H9 (cell line): ENCODE results near the gene CCNT1. TPM values are rescaled to one million over a fixed set of nuclear protein-coding genes. Genes with fewer than 3 reads are reported as not detected.
A peak's percentile ranks its signal among the peaks of the same experiment; 100 is the strongest.
"Not testable (repeated sequence)": the region's sequence is repeated elsewhere in the genome, so short reads cannot be mapped to it uniquely, and the experiment has no call there.

Experiments
- DNase-seq: peaks from one replicate; pipeline ENCODE4 v3.0.0-alpha.2; 2017
- H2AFZ ChIP-seq: one replicate; pipeline ENCODE4 v1.6.1; 2013; ENCODE audit warnings: mild to moderate bottlenecking, low read length, control low read depth, moderate library complexity
- H2AK5ac ChIP-seq: 2 replicates; pipeline ENCODE4 v1.6.1; 2013; ENCODE audit warnings: low read length, control low read depth, mixed read lengths; ENCODE audit not compliant: insufficient read length
- H2BK120ac ChIP-seq: one replicate; pipeline ENCODE4 v1.6.1; 2013; ENCODE audit warnings: low read depth, mild to moderate bottlenecking, low read length, control low read depth, inconsistent platforms; ENCODE audit not compliant: poor library complexity, severe bottlenecking
- H2BK12ac ChIP-seq: 2 replicates; pipeline ENCODE4 v1.6.1; 2013; ENCODE audit warnings: low read length, control low read depth, mixed read lengths, low read depth; ENCODE audit not compliant: insufficient read length
- H2BK15ac ChIP-seq: 2 replicates; pipeline ENCODE4 v1.6.1; 2013; ENCODE audit warnings: low read depth, low read length, control low read depth
- H2BK20ac ChIP-seq: one replicate; pipeline ENCODE4 v1.6.1; 2013; ENCODE audit warnings: low read depth, mild to moderate bottlenecking, low read length, control low read depth, inconsistent platforms; ENCODE audit not compliant: poor library complexity, severe bottlenecking
- H2BK5ac ChIP-seq: 2 replicates; pipeline ENCODE4 v1.6.1; 2013; ENCODE audit warnings: low read length, control low read depth, mixed read lengths; ENCODE audit not compliant: insufficient read length
- H3K14ac ChIP-seq: 2 replicates; pipeline ENCODE4 v1.6.1; 2013; ENCODE audit warnings: low read length, control low read depth; ENCODE audit not compliant: insufficient read depth
- H3K18ac ChIP-seq: 2 replicates; pipeline ENCODE4 v1.6.1; 2013; ENCODE audit warnings: low read depth, mild to moderate bottlenecking, mixed read lengths, low read length, control low read depth; ENCODE audit not compliant: insufficient read length
- H3K23ac ChIP-seq: 2 replicates; pipeline ENCODE4 v1.6.1; 2013; ENCODE audit warnings: low read length, control low read depth, mixed read lengths, low read depth; ENCODE audit not compliant: insufficient read length
- H3K23me2 ChIP-seq: 2 replicates; pipeline ENCODE4 v1.6.1; 2013; ENCODE audit warnings: low read depth, mild to moderate bottlenecking, mixed read lengths, low read length, control low read depth; ENCODE audit not compliant: insufficient read length, poor library complexity, severe bottlenecking
- H3K27ac ChIP-seq: 2 replicates; pipeline ENCODE4 v1.5.1; 2013; ENCODE audit warnings: low read length, control low read depth, mixed read lengths, low read depth; ENCODE audit not compliant: insufficient read length
- H3K27me3 ChIP-seq: 2 replicates; pipeline ENCODE4 v1.6.1; 2013; ENCODE audit warnings: low read length, control low read depth, inconsistent platforms; ENCODE audit not compliant: insufficient read depth
- H3K4ac ChIP-seq: 2 replicates; pipeline ENCODE4 v1.6.1; 2013; ENCODE audit warnings: low read depth, mild to moderate bottlenecking, control low read depth, inconsistent platforms, low read length, moderate library complexity
- H3K4me1 ChIP-seq: 2 replicates; pipeline ENCODE4 v1.6.1; 2013; ENCODE audit warnings: low read length, control low read depth, inconsistent platforms; ENCODE audit not compliant: insufficient read depth
- H3K4me2 ChIP-seq: 2 replicates; pipeline ENCODE4 v1.6.1; 2013; ENCODE audit warnings: low read length, control low read depth, mixed read lengths; ENCODE audit not compliant: insufficient read length, insufficient read depth
- H3K56ac ChIP-seq: 2 replicates; pipeline ENCODE4 v1.6.1; 2013; ENCODE audit warnings: low read depth, mild to moderate bottlenecking, mixed read lengths, low read length, control low read depth; ENCODE audit not compliant: insufficient read length
- H3K79me1 ChIP-seq: 2 replicates; pipeline ENCODE4 v1.6.1; 2013; ENCODE audit warnings: low read depth, mild to moderate bottlenecking, moderate library complexity, low read length, control low read depth, inconsistent platforms; ENCODE audit not compliant: insufficient read depth, poor library complexity, severe bottlenecking
- H3K79me2 ChIP-seq: 2 replicates; pipeline ENCODE4 v1.6.1; 2013; ENCODE audit warnings: low read length, control low read depth, inconsistent platforms; ENCODE audit not compliant: insufficient read depth
- H3K9ac ChIP-seq: 2 replicates; pipeline ENCODE4 v1.6.1; 2013; ENCODE audit warnings: low read length, control low read depth, mixed read lengths; ENCODE audit not compliant: insufficient read length; ENCODE audit errors: extremely low read depth
- H3K9me3 ChIP-seq: one replicate; pipeline ENCODE4 v1.6.1; 2013; ENCODE audit warnings: low read depth, low read length, inconsistent platforms; ENCODE audit not compliant: control insufficient read depth
- H3T11ph ChIP-seq: one replicate; pipeline ENCODE4 v1.6.1; 2013; ENCODE audit warnings: mild to moderate bottlenecking, low read length, control low read depth, inconsistent platforms
- H4K20me1 ChIP-seq: one replicate; pipeline ENCODE4 v1.6.1; 2013; ENCODE audit not compliant: control insufficient read depth, insufficient read length, insufficient read depth
- H4K5ac ChIP-seq: 2 replicates; pipeline ENCODE4 v1.6.1; 2013; ENCODE audit warnings: low read depth, mild to moderate bottlenecking, mixed read lengths, low read length, control low read depth; ENCODE audit not compliant: insufficient read length
- H4K8ac ChIP-seq: replicated peaks from 2 replicates; pipeline ENCODE4 v1.6.1; 2013; ENCODE audit warnings: low read length, control low read depth, mixed read lengths, low read depth; ENCODE audit not compliant: insufficient read length
- H4K91ac ChIP-seq: 2 replicates; pipeline ENCODE4 v1.6.1; 2013; ENCODE audit warnings: low read depth, mild to moderate bottlenecking, moderate library complexity, mixed read lengths, low read length, control low read depth; ENCODE audit not compliant: insufficient read length
- H3K27ac Mint-ChIP-seq, 3 experiments: 2 replicates in 2 of 3; 3 replicates in 1 of 3; pipeline ENCODE4 v1.8.0; 2020 to 2021; ENCODE audit warnings: mixed read lengths in 3 of 3, mild to moderate bottlenecking in 1 of 3, moderate library complexity in 1 of 3
- H3K27me3 Mint-ChIP-seq: 2 replicates; pipeline ENCODE4 v1.8.0; 2021; ENCODE audit warnings: low read depth, mild to moderate bottlenecking, moderate library complexity, mixed read lengths
- H3K36me3 Mint-ChIP-seq, 3 experiments: 2 replicates in 2 of 3; 3 replicates in 1 of 3; pipeline ENCODE4 v1.8.0; 2020 to 2021; ENCODE audit warnings: low read depth in 3 of 3, mixed read lengths in 3 of 3; ENCODE audit not compliant: insufficient read depth in 1 of 3
- H3K4me1 Mint-ChIP-seq, 2 experiments: 2 replicates each; pipeline ENCODE4 v1.8.0; 2020; ENCODE audit warnings: mixed read lengths in 2 of 2
- H3K4me3 Mint-ChIP-seq, 2 experiments: 2 replicates in 1 of 2; 3 replicates in 1 of 2; pipeline ENCODE4 v1.8.0; 2020 to 2021; ENCODE audit warnings: mild to moderate bottlenecking in 2 of 2, mixed read lengths in 2 of 2, moderate library complexity in 1 of 2
- H3K9me3 Mint-ChIP-seq, 2 experiments: 2 replicates in 1 of 2; 3 replicates in 1 of 2; pipeline ENCODE4 v1.8.0; 2020; ENCODE audit warnings: mild to moderate bottlenecking in 2 of 2, mixed read lengths in 2 of 2, moderate library complexity in 1 of 2
- WGBS: extraction: QIAGEN DNeasy Blood & Tissue Kit; methylation state at CpG from one replicate; pipeline ENCODE4 v1.1.7; 2013; ENCODE audit warnings: missing lambda C conversion rate, low lambda C conversion rate, mixed read lengths; ENCODE audit not compliant: insufficient read length; ENCODE audit errors: extremely low coverage; 5-methylcytosine and 5-hydroxymethylcytosine counted together
- total RNA-seq: library from RNA; stranded (reverse); gene quantifications from 2 replicates; pipeline ENCODE4 v1.2.1, GENCODE V29; 2021
- TF ChIP-seq, protein P1 (sequence below): fragments of 200-600 bp; sonication (generic); conservative IDR thresholded peaks from 3 replicates; pipeline ENCODE4 v1.8.0; 2021; ENCODE audit warnings: antibody characterized with exemption, mild to moderate bottlenecking

The CCNT1 gene
- total RNA-seq, 1 experiment from 2014 or later, result 53.1 TPM

DNA sequence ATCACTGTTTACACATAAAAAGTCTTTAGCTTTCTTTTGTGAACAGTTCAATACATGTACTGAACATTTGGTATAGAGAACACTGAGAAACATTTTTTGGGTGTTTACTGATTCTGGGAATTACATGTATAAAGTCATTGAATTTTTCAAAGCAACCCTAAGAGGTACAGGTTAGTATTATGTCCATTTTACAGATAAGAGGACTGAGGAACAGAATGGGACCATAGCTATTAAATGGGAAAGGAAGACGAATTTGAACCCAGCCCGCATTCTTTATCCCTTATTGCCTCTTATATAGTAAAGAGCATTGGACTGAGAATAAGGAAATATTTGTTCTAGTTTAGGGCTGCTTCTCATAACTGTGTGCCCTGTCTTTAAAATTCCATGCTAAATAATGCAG, 33.6 kb downstream of the CCNT1 start:
- WGBS, result no CpG with 5 or more reads among the region's 2 CpGs
- H3K9me3 Mint-ChIP-seq, result no peaks in the 10 kb centered on the region
- no peak overlapping the region for H3K14ac ChIP-seq

DNA sequence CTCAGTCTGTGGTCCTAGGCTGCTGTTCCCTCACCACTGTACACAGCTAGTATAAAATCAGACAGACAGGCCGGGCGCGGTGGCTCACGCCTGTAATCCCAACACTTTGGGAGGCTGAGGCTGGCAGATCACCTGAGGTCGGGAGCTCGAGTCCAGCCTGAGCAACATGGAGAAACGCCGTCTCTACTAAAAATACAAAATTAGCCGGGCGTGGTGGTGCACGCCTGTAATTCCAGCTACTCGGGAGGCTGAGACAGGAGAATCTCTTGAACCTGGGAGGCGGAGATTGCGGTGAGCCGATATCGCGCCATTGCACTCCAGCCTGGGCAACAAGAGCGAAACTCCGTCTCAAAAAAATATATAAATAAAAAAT, 34.0 kb downstream of the CCNT1 start:
- not testable (repeated sequence) for H3K23me2 ChIP-seq, H4K20me1 ChIP-seq, H2BK15ac ChIP-seq, H2BK20ac ChIP-seq, H3K27me3 Mint-ChIP-seq, H4K91ac ChIP-seq, H4K5ac ChIP-seq, DNase-seq, H2BK120ac ChIP-seq, H3K9me3 ChIP-seq, H3K23ac ChIP-seq, H2AK5ac ChIP-seq, H3K27ac ChIP-seq, H2BK12ac ChIP-seq, H3T11ph ChIP-seq, H3K27me3 ChIP-seq, H4K8ac ChIP-seq, H3K14ac ChIP-seq, H3K4me1 ChIP-seq, H2BK5ac ChIP-seq, H3K9me3 Mint-ChIP-seq, H3K18ac ChIP-seq, H3K56ac ChIP-seq, H3K4ac ChIP-seq, H2AFZ ChIP-seq
- WGBS, result no CpG with 5 or more reads among the region's 19 CpGs
- H3K4me2 ChIP-seq, result peak overlapping the region; percentile 99
- Mint-ChIP-seq H3K4me1 (peaks cover 22 to 28% of the 10 kb centered on the region in 2 experiments), H3K27ac (peak overlapping the region in 2 of 3 experiments; percentile 51 to 53; a peak in 3 of 7 replicates), H3K36me3 (peaks cover 28 to 42% (median 38%) of the 10 kb centered on the region in 3 experiments; a peak in 6 of 7 replicates), H3K4me3 (peak overlapping the region; percentile 97 to 99)
- peaks cover 32% of the 10 kb centered on the region for H3K79me2 ChIP-seq
- peaks cover 15% of the 10 kb centered on the region for H3K79me1 ChIP-seq
- peak overlapping the region; percentile 11 for H3K9ac ChIP-seq

More for the DNA sequence above, 33.6 kb downstream of the CCNT1 start:
- H3K18ac ChIP-seq, result no peak overlapping the region
- H3K4me1 ChIP-seq, result peaks cover 6% of the 10 kb centered on the region
- no peak overlapping the region for H2BK120ac ChIP-seq
- no peak overlapping the region for H2AK5ac ChIP-seq
- Mint-ChIP-seq H3K4me1 (peaks cover 19 to 27% of the 10 kb centered on the region in 2 experiments), H3K27me3 (peaks cover 1% of the 10 kb centered on the region; the same call in 1 of the 2 replicates), H3K4me3 (peak overlapping the region; percentile 97 to 99), H3K27ac (no peak overlapping the region), H3K36me3 (peaks cover 26 to 42% (median 34%) of the 10 kb centered on the region in 3 experiments; a peak in 6 of 7 replicates)
- peaks cover 30% of the 10 kb centered on the region for H3K79me2 ChIP-seq
- H2BK15ac ChIP-seq, result no peak overlapping the region
- no peak overlapping the region for H3K4me2 ChIP-seq
- no peak overlapping the region for H3K27ac ChIP-seq
- no peak overlapping the region for H4K5ac ChIP-seq
- no peak overlapping the region for H4K91ac ChIP-seq
- peaks cover 3% of the 10 kb centered on the region for H3K23me2 ChIP-seq
- no peak overlapping the region for H3K23ac ChIP-seq
- H3K4ac ChIP-seq, result no peak overlapping the region
- H2AFZ ChIP-seq, result no peak overlapping the region
- H2BK12ac ChIP-seq, result no peak overlapping the region
- H3K9me3 ChIP-seq, result no peaks in the 10 kb centered on the region
- H3K27me3 ChIP-seq, result no peaks in the 10 kb centered on the region
- TF ChIP-seq, protein P1, sequence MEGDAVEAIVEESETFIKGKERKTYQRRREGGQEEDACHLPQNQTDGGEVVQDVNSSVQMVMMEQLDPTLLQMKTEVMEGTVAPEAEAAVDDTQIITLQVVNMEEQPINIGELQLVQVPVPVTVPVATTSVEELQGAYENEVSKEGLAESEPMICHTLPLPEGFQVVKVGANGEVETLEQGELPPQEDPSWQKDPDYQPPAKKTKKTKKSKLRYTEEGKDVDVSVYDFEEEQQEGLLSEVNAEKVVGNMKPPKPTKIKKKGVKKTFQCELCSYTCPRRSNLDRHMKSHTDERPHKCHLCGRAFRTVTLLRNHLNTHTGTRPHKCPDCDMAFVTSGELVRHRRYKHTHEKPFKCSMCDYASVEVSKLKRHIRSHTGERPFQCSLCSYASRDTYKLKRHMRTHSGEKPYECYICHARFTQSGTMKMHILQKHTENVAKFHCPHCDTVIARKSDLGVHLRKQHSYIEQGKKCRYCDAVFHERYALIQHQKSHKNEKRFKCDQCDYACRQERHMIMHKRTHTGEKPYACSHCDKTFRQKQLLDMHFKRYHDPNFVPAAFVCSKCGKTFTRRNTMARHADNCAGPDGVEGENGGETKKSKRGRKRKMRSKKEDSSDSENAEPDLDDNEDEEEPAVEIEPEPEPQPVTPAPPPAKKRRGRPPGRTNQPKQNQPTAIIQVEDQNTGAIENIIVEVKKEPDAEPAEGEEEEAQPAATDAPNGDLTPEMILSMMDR, result no peak
- no peak overlapping the region for H3K9ac ChIP-seq
- H3T11ph ChIP-seq, result no peak overlapping the region
- H2BK5ac ChIP-seq, result no peak overlapping the region
- H3K56ac ChIP-seq, result no peak overlapping the region
- no peak for DNase-seq
- H4K20me1 ChIP-seq, result peaks cover 2% of the 10 kb centered on the region
- H2BK20ac ChIP-seq, result no peak overlapping the region
- H4K8ac ChIP-seq, result no peak overlapping the region
- H3K79me1 ChIP-seq, result peaks cover 15% of the 10 kb centered on the region
